Measurements from ENCODE around the gene KLHDC8B. TPM values are rescaled to one million over a fixed set of nuclear protein-coding genes. Genes with fewer than 3 reads are reported as not detected.
"Not testable (repeated sequence)": the region's sequence is repeated elsewhere in the genome, so short reads cannot be mapped to it uniquely, and the experiment has no call there.

KLHDC8B gene
- total RNA-seq, 1 experiment from 2014 or later = 13.5 TPM

DNA sequence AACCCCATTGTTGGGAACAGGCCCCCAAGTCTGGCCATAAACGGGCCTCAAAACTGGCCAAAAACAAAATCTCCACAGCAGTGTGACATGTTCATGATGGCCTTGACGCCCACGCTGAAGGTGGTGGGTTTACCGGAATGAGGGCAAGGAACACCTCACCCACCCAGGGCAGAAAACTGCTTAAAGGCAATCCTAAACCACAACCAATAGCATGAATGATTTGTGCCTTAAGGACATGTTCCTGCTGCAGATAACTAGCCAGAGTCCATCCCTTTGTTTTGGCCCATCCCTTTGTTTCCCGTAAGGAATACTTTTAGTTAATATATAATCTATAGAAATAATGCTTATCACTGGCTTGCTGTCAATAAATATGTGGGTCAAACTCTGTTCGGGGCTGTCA, 47.7 kb downstream of the KLHDC8B start:
- H3K4me3 Mint-ChIP-seq = no peak overlapping the region

DNA sequence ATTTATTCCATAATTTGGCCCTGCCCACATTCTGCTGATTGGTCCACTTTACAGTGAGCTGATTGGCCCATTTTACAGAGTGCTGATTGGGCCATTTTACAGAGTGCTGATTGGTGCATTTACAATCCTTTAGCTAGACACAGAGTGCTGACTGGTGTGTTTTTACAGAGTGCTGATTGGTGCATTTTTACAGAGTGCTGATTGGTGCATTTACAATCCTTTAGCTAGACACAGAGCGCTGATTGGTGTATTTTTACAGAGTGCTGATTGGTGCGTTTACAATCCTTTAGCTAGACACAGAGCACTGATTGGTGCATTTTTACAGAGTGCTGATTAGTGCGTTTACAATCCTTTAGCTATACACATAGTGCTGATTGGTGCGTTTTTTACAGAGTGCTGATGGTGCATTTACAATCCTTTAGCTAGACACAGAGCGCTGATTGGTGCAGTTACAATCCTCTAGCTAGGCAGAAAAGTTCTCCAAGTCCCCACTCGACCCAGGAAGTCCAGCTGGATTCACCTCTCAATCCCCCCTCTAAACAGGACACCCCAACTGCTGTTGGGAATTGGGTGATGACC, 49.7 kb downstream of the KLHDC8B start:
- not testable (repeated sequence) for H2BK5ac ChIP-seq (ENCODE audit: insufficient read length, low read length); H4K91ac ChIP-seq (ENCODE audit: insufficient read length, low read depth, low read length); H3K27ac Mint-ChIP-seq; H2AFZ ChIP-seq (ENCODE audit: low read length); H3T11ph ChIP-seq (ENCODE audit: low read length); H3K4ac ChIP-seq (ENCODE audit: low read depth, low read length); H3K4me1 ChIP-seq (ENCODE audit: insufficient read depth, low read length); H2BK12ac ChIP-seq (ENCODE audit: insufficient read length, low read depth, low read length); H3K9me3 ChIP-seq (ENCODE audit: control insufficient read depth, low read depth, low read length); H2BK15ac ChIP-seq (ENCODE audit: low read depth, low read length); H2BK20ac ChIP-seq (ENCODE audit: low read depth, low read length, poor library complexity, severe bottlenecking); H3K79me1 ChIP-seq (ENCODE audit: insufficient read depth, low read depth, low read length, poor library complexity, severe bottlenecking); H3K18ac ChIP-seq (ENCODE audit: insufficient read length, low read depth, low read length); H3K56ac ChIP-seq (ENCODE audit: insufficient read length, low read depth, low read length); H3K23ac ChIP-seq (ENCODE audit: insufficient read length, low read depth, low read length); H2AK5ac ChIP-seq (ENCODE audit: insufficient read length, low read length); H3K23me2 ChIP-seq (ENCODE audit: insufficient read length, low read depth, low read length, poor library complexity, severe bottlenecking); H3K14ac ChIP-seq (ENCODE audit: insufficient read depth, low read length); H4K5ac ChIP-seq (ENCODE audit: insufficient read length, low read depth, low read length); DNase-seq; H4K8ac ChIP-seq (replicated peaks; ENCODE audit: insufficient read length, low read depth, low read length); H3K4me2 ChIP-seq (ENCODE audit: insufficient read depth, insufficient read length, low read length); H3K4me1 Mint-ChIP-seq; H3K4me3 Mint-ChIP-seq; H3K36me3 Mint-ChIP-seq (ENCODE audit: insufficient read depth in 1 of 3, low read depth in 3 of 3); H3K9ac ChIP-seq (ENCODE audit: extremely low read depth, insufficient read length, low read length); H2BK120ac ChIP-seq (ENCODE audit: low read depth, low read length, poor library complexity, severe bottlenecking); H3K27me3 ChIP-seq (ENCODE audit: insufficient read depth, low read length); H4K20me1 ChIP-seq (ENCODE audit: control insufficient read depth, insufficient read depth, insufficient read length); H3K79me2 ChIP-seq (ENCODE audit: insufficient read depth, low read length); H3K27ac ChIP-seq (ENCODE audit: insufficient read length, low read depth, low read length)
- WGBS (ENCODE audit: extremely low coverage, insufficient read length, low lambda C conversion rate) = no CpG with 5 or more reads among the region's 6 CpGs
- H3K9me3 Mint-ChIP-seq = peaks cover 11 to 18% of the 10 kb centered on the region in 2 experiments
- H3K27me3 Mint-ChIP-seq (ENCODE audit: low read depth) = peaks cover 22% of the 10 kb centered on the region

More for the DNA sequence above, 47.7 kb downstream of the KLHDC8B start:
- Histone ChIP-seq H3K4me1 (ENCODE audit: insufficient read depth, low read length) (no peaks in the 10 kb centered on the region), H2BK120ac (ENCODE audit: low read depth, low read length, poor library complexity, severe bottlenecking) (no peak overlapping the region), H3K18ac (ENCODE audit: insufficient read length, low read depth, low read length) (no peak overlapping the region), H3K79me1 (ENCODE audit: insufficient read depth, low read depth, low read length, poor library complexity, severe bottlenecking) (no peaks in the 10 kb centered on the region), H2BK15ac (ENCODE audit: low read depth, low read length) (no peak overlapping the region), H3K56ac (ENCODE audit: insufficient read length, low read depth, low read length) (no peak overlapping the region), H3K23ac (ENCODE audit: insufficient read length, low read depth, low read length) (no peak overlapping the region), H4K20me1 (ENCODE audit: control insufficient read depth, insufficient read depth, insufficient read length) (no peaks in the 10 kb centered on the region), H2BK20ac (ENCODE audit: low read depth, low read length, poor library complexity, severe bottlenecking) (no peak overlapping the region), H2BK12ac (ENCODE audit: insufficient read length, low read depth, low read length) (no peak overlapping the region), H3K79me2 (ENCODE audit: insufficient read depth, low read length) (no peaks in the 10 kb centered on the region), H3K14ac (ENCODE audit: insufficient read depth, low read length) (no peak overlapping the region), H3K9ac (ENCODE audit: extremely low read depth, insufficient read length, low read length) (no peak overlapping the region), H2AFZ (ENCODE audit: low read length) (no peak overlapping the region), H4K91ac (ENCODE audit: insufficient read length, low read depth, low read length) (no peak overlapping the region), H2AK5ac (ENCODE audit: insufficient read length, low read length) (no peak overlapping the region), H3K4me2 (ENCODE audit: insufficient read depth, insufficient read length, low read length) (no peak overlapping the region), H3K27me3 (ENCODE audit: insufficient read depth, low read length) (no peaks in the 10 kb centered on the region), H3T11ph (ENCODE audit: low read length) (no peak overlapping the region), H3K27ac (ENCODE audit: insufficient read length, low read depth, low read length) (no peak overlapping the region), H4K5ac (ENCODE audit: insufficient read length, low read depth, low read length) (no peak overlapping the region), H2BK5ac (ENCODE audit: insufficient read length, low read length) (no peak overlapping the region), H4K8ac (replicated peaks; ENCODE audit: insufficient read length, low read depth, low read length) (no peak overlapping the region), H3K23me2 (ENCODE audit: insufficient read length, low read depth, low read length, poor library complexity, severe bottlenecking) (no peaks in the 10 kb centered on the region), H3K9me3 (ENCODE audit: control insufficient read depth, low read depth, low read length) (peaks cover 2% of the 10 kb centered on the region), H3K4ac (ENCODE audit: low read depth, low read length) (no peak overlapping the region)
- H3K4me1 Mint-ChIP-seq = no peaks in the 10 kb centered on the region
- peaks cover 0 to 8% (median under 1%) of the 10 kb centered on the region in 3 experiments; a peak in 3 of 7 replicates for H3K36me3 Mint-ChIP-seq (ENCODE audit: insufficient read depth in 1 of 3, low read depth in 3 of 3)
- no CpG with 5 or more reads among the region's 6 CpGs for WGBS (ENCODE audit: extremely low coverage, insufficient read length, low lambda C conversion rate)
- peaks cover 16% of the 10 kb centered on the region for H3K27me3 Mint-ChIP-seq (ENCODE audit: low read depth)
- no peak for DNase-seq
- peaks cover 24 to 30% of the 10 kb centered on the region in 2 experiments for H3K9me3 Mint-ChIP-seq
- TF ChIP-seq, protein P1, sequence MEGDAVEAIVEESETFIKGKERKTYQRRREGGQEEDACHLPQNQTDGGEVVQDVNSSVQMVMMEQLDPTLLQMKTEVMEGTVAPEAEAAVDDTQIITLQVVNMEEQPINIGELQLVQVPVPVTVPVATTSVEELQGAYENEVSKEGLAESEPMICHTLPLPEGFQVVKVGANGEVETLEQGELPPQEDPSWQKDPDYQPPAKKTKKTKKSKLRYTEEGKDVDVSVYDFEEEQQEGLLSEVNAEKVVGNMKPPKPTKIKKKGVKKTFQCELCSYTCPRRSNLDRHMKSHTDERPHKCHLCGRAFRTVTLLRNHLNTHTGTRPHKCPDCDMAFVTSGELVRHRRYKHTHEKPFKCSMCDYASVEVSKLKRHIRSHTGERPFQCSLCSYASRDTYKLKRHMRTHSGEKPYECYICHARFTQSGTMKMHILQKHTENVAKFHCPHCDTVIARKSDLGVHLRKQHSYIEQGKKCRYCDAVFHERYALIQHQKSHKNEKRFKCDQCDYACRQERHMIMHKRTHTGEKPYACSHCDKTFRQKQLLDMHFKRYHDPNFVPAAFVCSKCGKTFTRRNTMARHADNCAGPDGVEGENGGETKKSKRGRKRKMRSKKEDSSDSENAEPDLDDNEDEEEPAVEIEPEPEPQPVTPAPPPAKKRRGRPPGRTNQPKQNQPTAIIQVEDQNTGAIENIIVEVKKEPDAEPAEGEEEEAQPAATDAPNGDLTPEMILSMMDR (conservative IDR thresholded peaks at IDR 0.05) = no peak
- H3K27ac Mint-ChIP-seq = no peak overlapping the region
